ENCODE measurements around the gene GSTM2. TPM values are rescaled to one million over a fixed set of nuclear protein-coding genes. Genes with fewer than 3 reads are reported as not detected.
"Not testable (repeated sequence)": the region's sequence is repeated elsewhere in the genome, so short reads cannot be mapped to it uniquely, and the experiment has no call there.

GSTM2 gene
- total RNA-seq, 2 donors from 2014 or later: 18.5 to 27.5 TPM

DNA sequence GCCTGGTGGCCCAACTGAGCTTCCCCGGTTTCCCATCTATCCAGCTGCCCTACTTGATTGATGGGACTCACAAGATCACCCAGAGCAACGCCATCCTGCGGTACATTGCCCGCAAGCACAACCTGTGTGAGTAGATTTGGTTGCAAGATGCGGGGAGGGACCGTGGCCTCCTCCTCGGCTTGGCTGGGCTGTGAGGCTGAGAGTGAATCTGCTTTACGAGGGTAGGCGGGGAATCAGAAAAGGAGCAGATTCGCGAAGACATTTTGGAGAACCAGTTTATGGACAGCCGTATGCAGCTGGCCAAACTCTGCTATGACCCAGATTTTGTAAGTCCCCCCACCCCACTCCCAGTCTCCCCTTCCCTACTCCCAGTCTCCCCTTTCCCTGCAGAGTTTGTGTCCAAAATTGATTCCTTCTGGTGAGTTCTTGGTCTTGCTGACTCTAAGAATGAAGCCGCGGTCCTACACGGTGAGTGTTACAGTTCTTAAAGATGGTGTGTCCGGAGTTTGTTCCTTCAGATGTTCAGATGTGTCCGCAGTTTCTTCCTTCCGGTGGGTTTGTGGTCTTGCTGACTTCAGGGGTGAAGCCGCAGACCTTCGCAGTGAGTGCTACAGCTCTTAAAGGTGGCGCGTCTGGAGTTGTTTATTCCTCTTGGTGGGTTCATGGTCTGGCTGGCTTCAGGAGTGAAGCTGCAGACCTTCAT, 1.5 kb downstream of the GSTM2 start:
- H3K4me3 Mint-ChIP-seq: peak overlapping the region; percentile 65
- ATAC-seq (replicated peaks): no peak

DNA sequence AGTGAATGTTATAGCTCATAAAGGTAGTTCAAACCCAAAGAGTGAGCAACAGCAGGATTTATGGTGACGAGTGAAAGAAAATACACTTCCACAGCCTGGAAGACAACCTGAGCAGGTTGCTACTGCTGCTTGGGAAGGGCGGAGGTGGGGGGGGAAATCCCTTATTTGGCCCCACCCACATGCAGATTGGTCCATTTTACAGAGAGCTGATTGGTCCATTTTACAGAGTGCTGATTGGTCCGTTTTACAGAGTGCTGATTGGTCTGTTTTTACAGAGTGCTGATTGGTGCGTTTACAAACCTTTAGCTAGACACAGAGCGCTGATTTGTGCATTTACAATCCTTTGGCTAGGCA, 2.1 kb downstream of the GSTM2 start:
- H3K27me3 Mint-ChIP-seq; ATAC-seq (replicated peaks); H3K27ac Mint-ChIP-seq; H3K36me3 Mint-ChIP-seq (ENCODE audit: low read depth); H3K9me3 Mint-ChIP-seq; H3K4me1 Mint-ChIP-seq: not testable (repeated sequence)
- peak overlapping the region; percentile 65 for H3K4me3 Mint-ChIP-seq

More for the DNA sequence above, 1.5 kb downstream of the GSTM2 start:
- Mint-ChIP-seq H3K27me3 (no peaks in the 10 kb centered on the region), H3K27ac (no peak overlapping the region), H3K9me3 (no peaks in the 10 kb centered on the region), H3K4me1 (peaks cover 7% of the 10 kb centered on the region), H3K36me3 (ENCODE audit: low read depth) (no peaks in the 10 kb centered on the region)

DNA sequence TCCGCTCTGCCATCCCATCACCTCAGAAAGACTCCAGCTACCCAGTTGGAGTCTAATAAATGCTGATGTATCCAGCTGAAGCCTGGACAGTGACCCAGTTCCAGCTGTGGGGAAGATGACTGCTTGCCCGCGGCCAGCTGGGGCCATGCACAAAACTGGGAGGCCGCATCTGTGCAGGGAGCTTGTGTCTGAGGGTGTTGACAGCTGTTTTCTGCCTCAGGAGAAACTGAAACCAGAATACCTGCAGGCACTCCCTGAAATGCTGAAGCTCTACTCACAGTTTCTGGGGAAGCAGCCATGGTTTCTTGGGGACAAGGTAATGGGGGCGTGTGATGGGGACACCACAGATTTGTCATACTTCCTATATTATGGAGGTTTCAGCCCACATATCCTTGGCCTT, 3.2 kb downstream of the GSTM2 start:
- Mint-ChIP-seq H3K27me3 (no peaks in the 10 kb centered on the region), H3K4me3 (peak overlapping the region; percentile 6), H3K9me3 (no peaks in the 10 kb centered on the region), H3K36me3 (ENCODE audit: low read depth) (no peaks in the 10 kb centered on the region), H3K27ac (no peak overlapping the region), H3K4me1 (peaks cover 7% of the 10 kb centered on the region)
- ATAC-seq (replicated peaks): no peak

DNA sequence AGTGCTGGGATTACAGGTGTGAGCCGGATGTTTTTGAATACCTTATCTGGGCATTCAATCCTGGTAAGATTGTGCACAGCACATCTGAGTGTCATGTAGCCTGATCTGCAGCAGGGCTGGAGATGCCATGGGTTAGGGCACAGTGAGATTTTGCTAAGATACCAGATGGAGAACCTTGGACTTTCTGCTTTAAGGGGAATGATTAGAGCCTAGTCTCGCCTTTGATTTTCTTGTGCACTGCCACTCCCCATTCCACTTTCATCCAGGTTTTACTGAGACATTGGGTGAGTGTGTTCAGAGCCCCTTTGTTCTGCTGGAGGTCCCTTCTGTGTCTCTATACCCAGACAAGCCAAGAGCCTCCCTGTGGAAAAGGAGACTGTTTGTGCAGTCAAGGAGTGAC, 6.0 kb downstream of the GSTM2 start:
- not testable (repeated sequence) for H3K27ac Mint-ChIP-seq; H3K9me3 Mint-ChIP-seq; H3K27me3 Mint-ChIP-seq; H3K4me3 Mint-ChIP-seq; ATAC-seq (replicated peaks); H3K4me1 Mint-ChIP-seq; H3K36me3 Mint-ChIP-seq (ENCODE audit: low read depth)

DNA sequence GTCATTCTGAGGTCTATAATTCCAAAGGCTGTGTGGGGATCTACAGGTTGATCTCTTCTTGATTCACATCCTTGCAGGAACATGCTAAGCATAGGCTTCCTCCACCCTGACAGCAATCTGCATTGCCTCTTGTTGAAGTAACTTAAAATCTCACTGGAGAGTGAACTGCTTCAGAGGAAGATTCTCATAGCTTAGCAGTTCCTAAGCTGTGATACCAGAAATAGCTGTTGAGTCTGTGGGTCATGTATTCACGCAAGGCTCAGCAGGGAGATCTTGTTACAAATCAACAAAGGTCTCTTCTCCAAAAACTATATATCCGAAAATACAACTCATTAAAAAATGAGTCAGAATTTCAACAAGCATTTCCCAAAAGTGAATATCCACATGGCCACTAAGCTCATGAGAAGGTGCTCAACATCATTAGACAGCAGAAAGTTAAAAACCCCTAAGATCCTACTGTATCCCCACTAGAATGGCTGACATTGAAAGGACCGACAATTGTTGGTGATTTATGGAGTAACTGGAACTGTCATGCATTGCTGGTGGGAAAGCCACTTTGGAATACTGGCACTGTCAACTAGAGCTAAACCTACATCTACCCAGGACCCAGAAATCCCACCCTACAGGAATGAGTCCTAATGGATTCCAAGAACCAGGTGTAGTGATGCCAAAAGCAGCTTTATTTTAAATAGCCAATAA, 9.0 kb downstream of the GSTM2 start:
- H3K9me3 Mint-ChIP-seq; H3K4me3 Mint-ChIP-seq; H3K27ac Mint-ChIP-seq; H3K27me3 Mint-ChIP-seq; ATAC-seq (replicated peaks); H3K36me3 Mint-ChIP-seq (ENCODE audit: low read depth); H3K4me1 Mint-ChIP-seq: not testable (repeated sequence)

DNA sequence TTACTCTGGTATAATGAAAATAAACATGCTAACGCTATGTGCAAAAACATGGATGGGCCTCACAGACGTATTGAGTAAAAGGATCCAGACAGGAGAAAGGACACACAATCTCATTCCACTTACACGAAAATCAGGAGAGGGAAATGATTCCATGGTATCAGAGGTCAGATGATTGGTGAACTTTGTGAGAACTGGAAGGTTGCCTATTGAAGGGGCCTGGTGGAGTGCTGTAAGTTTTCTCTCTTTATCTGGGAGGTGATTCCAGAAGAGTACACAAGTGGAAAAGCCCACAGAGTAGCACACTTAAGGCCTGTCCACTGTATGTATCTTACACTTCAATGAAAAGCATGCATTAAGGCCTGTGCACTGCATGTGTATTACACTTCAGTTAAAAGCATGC, 9.6 kb downstream of the GSTM2 start:
- ATAC-seq (replicated peaks): no peak
- Mint-ChIP-seq H3K4me3 (no peak overlapping the region), H3K4me1 (no peaks in the 10 kb centered on the region), H3K27ac (no peak overlapping the region), H3K27me3 (no peaks in the 10 kb centered on the region), H3K9me3 (no peaks in the 10 kb centered on the region), H3K36me3 (ENCODE audit: low read depth) (no peaks in the 10 kb centered on the region)

DNA sequence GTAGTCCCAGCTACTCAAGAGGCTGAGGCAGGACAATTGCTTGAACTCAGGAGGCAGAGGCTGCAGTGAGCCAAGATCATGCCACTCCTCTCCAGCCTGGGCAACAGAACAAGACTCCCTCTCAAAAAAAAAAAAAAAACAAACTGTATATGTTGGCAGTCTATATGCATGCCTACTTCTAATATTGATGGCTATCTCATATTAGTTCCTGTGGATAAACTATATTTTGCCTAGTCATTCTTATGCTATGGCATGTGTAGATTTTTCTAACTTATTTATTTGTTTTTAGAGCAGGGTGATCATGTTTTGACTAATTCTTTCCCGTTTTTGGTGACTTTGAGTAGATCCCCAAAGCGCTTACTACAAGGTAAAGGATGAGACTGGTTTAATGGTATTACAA, 10.8 kb downstream of the GSTM2 start:
- not testable (repeated sequence) for H3K9me3 Mint-ChIP-seq; H3K27ac Mint-ChIP-seq; H3K36me3 Mint-ChIP-seq (ENCODE audit: low read depth); H3K4me1 Mint-ChIP-seq; H3K27me3 Mint-ChIP-seq; H3K4me3 Mint-ChIP-seq; ATAC-seq (replicated peaks)

DNA sequence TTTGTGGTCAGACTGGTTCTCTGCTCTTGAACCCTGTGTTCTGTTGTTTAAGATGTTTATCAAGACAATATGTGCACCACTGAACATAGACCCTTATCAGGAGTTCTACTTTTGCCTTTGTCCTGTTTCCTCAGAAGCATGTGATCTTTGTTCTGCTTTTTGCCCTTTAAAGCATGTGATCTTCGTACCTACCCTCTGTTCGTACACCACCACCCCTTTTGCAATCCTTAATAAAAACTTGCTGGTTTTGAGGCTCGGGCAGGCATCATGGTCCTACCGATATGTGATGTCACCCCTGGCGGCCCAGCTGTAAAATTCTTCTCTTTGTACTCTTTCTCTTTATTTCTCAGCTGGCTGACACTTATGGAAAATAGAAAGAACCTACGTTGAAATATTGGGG, 16.9 kb downstream of the GSTM2 start:
- not testable (repeated sequence) for H3K36me3 Mint-ChIP-seq (ENCODE audit: low read depth); H3K9me3 Mint-ChIP-seq

DNA sequence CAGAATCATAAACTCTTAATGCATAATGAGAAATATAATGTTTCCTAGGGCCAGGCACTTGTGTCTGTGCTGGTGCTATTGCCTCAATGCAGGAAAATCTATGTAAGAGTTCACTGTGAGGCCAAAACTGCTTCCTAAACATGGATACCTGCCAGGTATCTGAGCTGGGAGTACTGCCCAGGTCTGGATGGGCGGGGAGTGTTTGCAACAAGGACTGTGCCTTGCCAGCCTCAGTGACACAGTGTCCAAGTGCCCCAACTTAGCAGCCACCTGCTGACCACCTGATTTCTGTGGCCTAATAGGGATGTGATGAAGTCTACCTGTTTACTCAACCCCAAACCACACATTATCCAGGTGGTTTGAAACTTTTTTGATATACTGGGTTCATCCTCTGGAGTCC, 17.5 kb downstream of the GSTM2 start:
- not testable (repeated sequence) for H3K4me3 Mint-ChIP-seq; ATAC-seq (replicated peaks); H3K4me1 Mint-ChIP-seq; H3K27me3 Mint-ChIP-seq; H3K36me3 Mint-ChIP-seq (ENCODE audit: low read depth); H3K27ac Mint-ChIP-seq; H3K9me3 Mint-ChIP-seq

More for the DNA sequence above, 16.9 kb downstream of the GSTM2 start:
- not testable (repeated sequence) for H3K4me1 Mint-ChIP-seq; ATAC-seq (replicated peaks); H3K27me3 Mint-ChIP-seq; H3K27ac Mint-ChIP-seq; H3K4me3 Mint-ChIP-seq

DNA sequence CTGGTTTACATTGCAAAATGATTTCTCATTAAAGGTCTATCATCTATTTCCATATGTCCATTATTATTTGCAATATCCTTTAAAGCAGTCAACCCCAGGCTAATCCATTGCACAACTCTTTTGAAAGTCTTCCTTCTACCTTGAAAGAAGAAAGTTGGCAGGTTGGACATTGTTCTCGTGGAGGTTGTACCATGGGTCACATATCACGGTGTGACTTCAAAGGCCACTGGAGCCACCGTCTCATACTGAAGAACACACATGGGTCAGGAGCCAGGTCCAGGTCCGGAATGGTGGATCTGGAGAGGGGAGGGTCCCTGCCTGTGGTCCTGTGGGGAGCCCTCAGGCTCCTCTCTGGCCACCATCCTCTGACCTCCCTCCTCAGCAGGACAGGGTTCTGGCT, 18.0 kb downstream of the GSTM2 start:
- not testable (repeated sequence) for H3K4me1 Mint-ChIP-seq; H3K27me3 Mint-ChIP-seq; H3K36me3 Mint-ChIP-seq (ENCODE audit: low read depth); H3K9me3 Mint-ChIP-seq; H3K4me3 Mint-ChIP-seq; H3K27ac Mint-ChIP-seq; ATAC-seq (replicated peaks)

DNA sequence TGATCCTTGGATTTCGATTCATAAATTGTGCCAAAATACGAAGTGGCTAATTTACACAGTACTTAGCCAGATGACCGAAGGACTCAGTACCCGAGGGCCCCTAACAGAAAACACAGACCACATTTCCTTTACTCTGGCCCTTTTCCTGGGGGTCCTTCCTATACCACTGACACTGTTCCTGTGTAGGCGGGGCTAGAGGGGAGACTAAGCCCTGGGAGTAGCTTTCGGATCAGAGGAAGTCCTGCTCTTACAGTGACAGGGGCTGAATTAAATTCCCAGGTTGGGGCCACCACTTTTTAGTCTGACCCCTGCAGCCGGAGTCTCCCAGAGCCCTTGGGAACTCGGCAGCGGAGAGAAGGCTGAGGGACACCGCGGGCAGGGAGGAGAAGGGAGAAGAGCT, 19.3 kb downstream of the GSTM2 start:
- not testable (repeated sequence) for H3K4me1 Mint-ChIP-seq; H3K4me3 Mint-ChIP-seq; H3K36me3 Mint-ChIP-seq (ENCODE audit: low read depth); H3K27me3 Mint-ChIP-seq; H3K9me3 Mint-ChIP-seq; H3K27ac Mint-ChIP-seq; ATAC-seq (replicated peaks)

DNA sequence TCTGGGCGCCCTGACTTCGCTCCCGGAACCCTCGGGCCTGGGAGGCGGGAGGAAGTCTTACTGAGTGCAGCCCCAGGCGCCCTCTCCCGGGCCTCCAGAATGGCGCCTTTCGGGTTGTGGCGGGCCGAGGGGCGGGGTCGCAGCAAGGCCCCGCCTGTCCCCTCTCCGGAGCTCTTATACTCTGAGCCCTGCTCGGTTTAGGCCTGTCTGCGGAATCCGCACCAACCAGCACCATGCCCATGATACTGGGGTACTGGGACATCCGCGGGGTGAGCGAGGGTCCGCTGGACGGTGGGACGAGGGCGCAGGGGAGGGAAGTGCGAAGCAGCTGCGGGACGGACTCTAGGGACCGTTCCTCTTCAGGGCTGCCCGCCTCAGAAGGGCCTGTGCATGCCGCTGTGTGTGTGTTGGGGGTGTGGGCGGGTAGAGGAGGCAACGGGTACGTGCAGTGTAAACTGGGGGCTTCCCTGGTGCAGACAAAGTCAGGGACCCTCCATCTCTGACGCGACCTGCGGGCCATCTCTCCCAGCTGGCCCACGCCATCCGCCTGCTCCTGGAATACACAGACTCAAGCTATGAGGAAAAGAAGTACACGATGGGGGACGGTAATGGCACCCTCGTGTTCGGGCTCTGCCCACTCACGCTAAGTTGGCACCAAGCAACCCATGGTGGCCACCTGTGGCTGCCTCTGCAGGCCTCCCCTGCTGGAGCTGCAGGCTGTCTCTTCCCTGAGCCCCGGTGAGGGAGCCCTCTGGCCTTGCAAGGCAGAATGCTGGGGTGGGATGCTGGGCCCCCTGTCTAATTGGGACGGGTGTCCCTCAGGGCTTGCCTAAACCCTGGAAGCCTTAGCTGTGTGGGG, 20.0 kb downstream of the GSTM2 start, which contains the start of gene GSTM1:
TSS of gene GSTM1 (plus strand) at position 177 of the 859 bp plus-strand sequence. CDS start at position 234, 57 bp downstream.
- ATAC-seq (replicated peaks): no peak
- H3K9me3 Mint-ChIP-seq: no peaks in the 10 kb centered on the region
- H3K27me3 Mint-ChIP-seq: no peaks in the 10 kb centered on the region
- no peak within 1 kb of the TSS for H3K4me3 Mint-ChIP-seq
- no peaks in the 10 kb centered on the region for H3K4me1 Mint-ChIP-seq
- H3K36me3 Mint-ChIP-seq (ENCODE audit: low read depth): no peaks in the 10 kb centered on the region
- no peak within 1 kb of the TSS for H3K27ac Mint-ChIP-seq

DNA sequence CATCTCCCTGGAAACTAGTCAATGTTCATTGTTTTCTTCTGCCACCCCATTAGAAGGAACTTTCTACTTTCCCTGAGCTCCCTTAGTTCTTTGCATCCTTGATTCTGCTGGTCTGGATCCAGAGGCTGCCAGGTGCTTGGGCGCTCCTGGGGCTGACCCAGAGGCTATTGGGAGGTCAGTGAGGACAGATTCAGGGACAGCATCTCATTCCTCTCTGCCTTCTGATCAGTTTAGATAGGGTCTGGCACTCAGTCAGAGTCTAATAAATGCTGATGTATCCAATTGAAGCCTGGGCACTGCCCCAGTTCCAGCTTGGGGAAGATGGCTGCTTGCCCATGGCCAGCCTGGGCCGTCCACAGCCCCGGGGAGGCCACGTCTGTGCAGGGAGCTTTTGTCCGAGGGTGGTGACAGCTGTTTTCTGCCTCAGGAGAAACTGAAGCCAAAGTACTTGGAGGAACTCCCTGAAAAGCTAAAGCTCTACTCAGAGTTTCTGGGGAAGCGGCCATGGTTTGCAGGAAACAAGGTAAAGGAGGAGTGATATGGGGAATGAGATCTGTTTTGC, 22.1 kb downstream of the GSTM2 start:
- H3K27ac Mint-ChIP-seq: no peak overlapping the region

DNA sequence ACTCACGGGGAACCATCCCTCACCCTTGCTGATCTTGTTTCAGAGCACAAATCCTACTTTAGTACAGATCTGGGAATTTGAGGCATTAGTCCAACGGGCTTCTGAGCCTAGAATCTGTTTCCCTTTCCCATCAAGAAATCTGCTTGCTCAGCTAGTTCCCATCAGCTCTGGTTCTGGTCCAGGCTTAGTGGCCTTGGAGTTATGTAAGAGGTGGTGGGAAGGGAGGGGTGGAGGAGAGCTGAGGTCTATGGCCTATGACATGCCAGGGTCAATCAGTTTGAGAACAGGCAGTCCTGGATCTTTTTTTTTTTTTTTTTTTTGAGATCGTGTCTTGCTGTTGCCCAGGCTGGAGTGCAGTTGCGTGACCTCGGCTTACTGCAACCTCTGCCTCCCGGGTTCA, 23.9 kb downstream of the GSTM2 start:
- Mint-ChIP-seq H3K9me3 (no peaks in the 10 kb centered on the region), H3K4me3 (no peak overlapping the region), H3K36me3 (ENCODE audit: low read depth) (no peaks in the 10 kb centered on the region), H3K4me1 (no peaks in the 10 kb centered on the region), H3K27me3 (no peaks in the 10 kb centered on the region), H3K27ac (no peak overlapping the region)
- ATAC-seq (replicated peaks): no peak

More for the DNA sequence above, 22.1 kb downstream of the GSTM2 start:
- no peaks in the 10 kb centered on the region for H3K9me3 Mint-ChIP-seq
- no peaks in the 10 kb centered on the region for H3K4me1 Mint-ChIP-seq
- H3K36me3 Mint-ChIP-seq (ENCODE audit: low read depth): no peaks in the 10 kb centered on the region
- H3K4me3 Mint-ChIP-seq: no peak overlapping the region
- ATAC-seq (replicated peaks): no peak
- H3K27me3 Mint-ChIP-seq: no peaks in the 10 kb centered on the region

Measured in activated T-helper 17 cell treated with anti-CD3 and anti-CD28 coated beads, Interleukin-2, amount 50 U/mL, for 72 hours (primary cell).